Mesothelial cell of epicardium (in vitro differentiated cells): Measurements from ENCODE around the gene CEP41. TPM values are rescaled to one million over a fixed set of nuclear protein-coding genes. Genes with fewer than 3 reads are reported as not detected.

Experiments
- DNase-seq, 2 experiments: peaks; one replicate each; pipeline ENCODE4 v3.0.0; 2021; ENCODE audit warnings: low spot score in 2 of 2; ENCODE audit not compliant: unreplicated experiment in 2 of 2
- H3K27ac Mint-ChIP-seq: 2 replicates; pipeline ENCODE4 v1.8.0; 2021; ENCODE audit warnings: mixed read lengths
- H3K27me3 Mint-ChIP-seq: 2 replicates; pipeline ENCODE4 v1.8.0; 2021; ENCODE audit warnings: low read depth, mixed read lengths
- H3K36me3 Mint-ChIP-seq: 2 replicates; pipeline ENCODE4 v1.8.0; 2021; ENCODE audit warnings: mixed read lengths
- H3K4me1 Mint-ChIP-seq: 2 replicates; pipeline ENCODE4 v1.8.0; 2021; ENCODE audit warnings: mixed read lengths
- H3K4me3 Mint-ChIP-seq: 2 replicates; pipeline ENCODE4 v1.8.0; 2021; ENCODE audit warnings: mild to moderate bottlenecking, moderate library complexity, mixed read lengths
- H3K9me3 Mint-ChIP-seq: 2 replicates; pipeline ENCODE4 v1.8.0; 2021; ENCODE audit warnings: mixed read lengths
- total RNA-seq: library from RNA; stranded (reverse); gene quantifications from 3 replicates; pipeline ENCODE4 v1.2.1, GENCODE V29; 2021
- TF ChIP-seq, protein P1 (sequence below): fragments of 200-600 bp; sonication (generic); IDR thresholded peaks from one replicate; pipeline ENCODE4 v1.5.0; 2021; ENCODE audit warnings: antibody characterized with exemption; ENCODE audit not compliant: unreplicated experiment

CEP41 gene
- total RNA-seq, 1 donor from 2014 or later: 22.5 TPM

DNA sequence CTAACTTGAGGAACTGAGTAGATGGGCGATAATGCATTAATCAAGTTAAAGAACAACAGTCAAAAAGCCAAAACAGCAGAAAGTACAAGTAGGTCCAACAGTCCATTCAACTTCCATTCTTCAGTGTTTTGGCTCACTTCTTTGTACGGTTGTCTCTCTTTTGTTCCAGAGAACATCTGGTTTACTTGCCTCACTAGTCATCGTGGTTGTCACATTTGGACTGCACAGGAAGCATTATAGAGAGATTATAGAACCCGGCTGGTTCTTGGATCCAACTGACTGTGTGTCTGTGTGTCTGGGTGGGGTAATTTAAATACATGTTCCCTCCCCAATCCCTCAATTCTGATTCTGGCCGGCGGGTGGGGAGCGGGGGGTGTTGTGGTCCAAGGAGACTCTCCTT, 1.8 kb upstream of the CEP41 start:
- Mint-ChIP-seq H3K4me1 (peaks cover 39% of the 10 kb centered on the region), H3K4me3 (no peak overlapping the region), H3K36me3 (peaks cover 8% of the 10 kb centered on the region), H3K27ac (peak overlapping the region; percentile 45), H3K27me3 (no peaks in the 10 kb centered on the region), H3K9me3 (peaks cover 15% of the 10 kb centered on the region)
- TF ChIP-seq, protein P1, sequence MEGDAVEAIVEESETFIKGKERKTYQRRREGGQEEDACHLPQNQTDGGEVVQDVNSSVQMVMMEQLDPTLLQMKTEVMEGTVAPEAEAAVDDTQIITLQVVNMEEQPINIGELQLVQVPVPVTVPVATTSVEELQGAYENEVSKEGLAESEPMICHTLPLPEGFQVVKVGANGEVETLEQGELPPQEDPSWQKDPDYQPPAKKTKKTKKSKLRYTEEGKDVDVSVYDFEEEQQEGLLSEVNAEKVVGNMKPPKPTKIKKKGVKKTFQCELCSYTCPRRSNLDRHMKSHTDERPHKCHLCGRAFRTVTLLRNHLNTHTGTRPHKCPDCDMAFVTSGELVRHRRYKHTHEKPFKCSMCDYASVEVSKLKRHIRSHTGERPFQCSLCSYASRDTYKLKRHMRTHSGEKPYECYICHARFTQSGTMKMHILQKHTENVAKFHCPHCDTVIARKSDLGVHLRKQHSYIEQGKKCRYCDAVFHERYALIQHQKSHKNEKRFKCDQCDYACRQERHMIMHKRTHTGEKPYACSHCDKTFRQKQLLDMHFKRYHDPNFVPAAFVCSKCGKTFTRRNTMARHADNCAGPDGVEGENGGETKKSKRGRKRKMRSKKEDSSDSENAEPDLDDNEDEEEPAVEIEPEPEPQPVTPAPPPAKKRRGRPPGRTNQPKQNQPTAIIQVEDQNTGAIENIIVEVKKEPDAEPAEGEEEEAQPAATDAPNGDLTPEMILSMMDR: no peak
- DNase-seq: no peak

DNA sequence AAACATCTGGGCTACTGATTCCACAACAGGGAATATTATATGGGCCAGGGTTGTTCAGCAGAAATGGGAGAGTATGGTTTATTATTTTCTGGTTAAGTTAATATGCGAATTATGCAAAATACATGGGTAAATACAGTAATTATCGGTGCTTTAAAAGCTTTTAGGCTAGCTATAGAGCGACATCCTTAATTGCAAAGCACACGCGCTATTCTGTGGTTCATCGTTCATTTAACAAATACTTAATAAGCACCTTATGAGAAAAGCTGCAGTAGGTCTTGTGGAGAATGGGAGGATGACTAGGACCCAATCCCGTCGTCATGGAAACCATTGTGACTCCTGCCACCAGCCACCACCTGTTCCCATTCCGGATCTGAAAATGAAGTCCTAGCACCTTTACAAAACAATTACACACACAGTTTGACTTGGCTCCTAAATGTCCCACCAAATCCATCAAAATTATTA, 623 bp upstream of the CEP41 start:
- Mint-ChIP-seq H3K27me3 (no peaks in the 10 kb centered on the region), H3K9me3 (peaks cover 8% of the 10 kb centered on the region), H3K4me3 (peak overlapping the region; percentile 95), H3K27ac (peak overlapping the region; percentile 99), H3K4me1 (peaks cover 39% of the 10 kb centered on the region), H3K36me3 (peaks cover 8% of the 10 kb centered on the region)
- TF ChIP-seq, protein P1: no peak
- no peak for DNase-seq

DNA sequence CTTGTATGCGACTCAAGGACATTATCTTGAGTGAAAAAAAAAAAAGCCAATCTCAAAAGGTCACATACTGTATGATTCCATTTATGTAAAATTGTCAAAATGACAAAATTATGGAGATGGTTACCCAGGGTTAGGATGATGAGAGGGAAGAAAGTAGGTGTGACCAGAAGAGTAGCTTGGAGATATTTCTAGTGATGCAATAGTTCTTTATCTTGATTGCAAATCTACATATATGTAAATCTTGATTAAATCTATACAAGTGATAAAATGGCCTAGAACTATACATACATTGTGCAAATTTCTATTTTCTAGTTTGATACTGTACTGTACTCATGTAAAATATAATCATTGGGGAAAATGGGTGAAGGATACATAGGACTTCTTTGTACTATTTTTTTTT, 4.6 kb downstream of the CEP41 start:
- Mint-ChIP-seq H3K9me3 (peaks cover 13% of the 10 kb centered on the region), H3K4me3 (no peak overlapping the region), H3K27me3 (no peaks in the 10 kb centered on the region), H3K27ac (peak overlapping the region; percentile 80), H3K4me1 (peaks cover 21% of the 10 kb centered on the region), H3K36me3 (peaks cover 9% of the 10 kb centered on the region)
- TF ChIP-seq, protein P1: no peak
- DNase-seq: no peak

DNA sequence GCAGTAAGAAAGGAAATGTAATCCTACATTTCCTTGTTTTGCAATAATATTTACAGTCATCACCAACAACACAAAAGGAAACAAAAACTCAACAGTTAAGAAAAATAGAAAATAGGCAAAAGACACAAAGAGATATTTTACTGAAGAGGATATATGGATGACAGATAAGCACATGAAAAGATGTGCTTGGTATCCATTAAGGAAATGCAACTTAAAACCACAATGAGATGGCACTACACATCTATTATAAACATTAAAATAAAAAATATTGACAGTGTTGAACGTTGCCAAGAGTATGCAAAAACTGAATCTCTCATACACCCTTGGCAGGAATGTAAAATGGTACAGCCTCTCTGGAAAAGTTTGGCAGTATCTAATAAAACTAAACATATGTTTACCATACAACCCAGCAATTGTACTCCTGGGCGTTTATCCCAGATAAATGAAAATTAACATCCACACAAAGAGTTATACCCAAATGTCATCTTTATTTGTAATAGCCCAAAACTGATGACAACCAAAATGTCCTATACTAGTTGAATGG, 5.4 kb downstream of the CEP41 start:
- TF ChIP-seq, protein P1: no peak
- H3K36me3 Mint-ChIP-seq: peaks cover 9% of the 10 kb centered on the region
- no peaks in the 10 kb centered on the region for H3K27me3 Mint-ChIP-seq
- no peak overlapping the region for H3K4me3 Mint-ChIP-seq
- DNase-seq: no peak
- peaks cover 15% of the 10 kb centered on the region for H3K4me1 Mint-ChIP-seq
- peak overlapping the region; percentile 5 for H3K27ac Mint-ChIP-seq
- peaks cover 13% of the 10 kb centered on the region for H3K9me3 Mint-ChIP-seq

DNA sequence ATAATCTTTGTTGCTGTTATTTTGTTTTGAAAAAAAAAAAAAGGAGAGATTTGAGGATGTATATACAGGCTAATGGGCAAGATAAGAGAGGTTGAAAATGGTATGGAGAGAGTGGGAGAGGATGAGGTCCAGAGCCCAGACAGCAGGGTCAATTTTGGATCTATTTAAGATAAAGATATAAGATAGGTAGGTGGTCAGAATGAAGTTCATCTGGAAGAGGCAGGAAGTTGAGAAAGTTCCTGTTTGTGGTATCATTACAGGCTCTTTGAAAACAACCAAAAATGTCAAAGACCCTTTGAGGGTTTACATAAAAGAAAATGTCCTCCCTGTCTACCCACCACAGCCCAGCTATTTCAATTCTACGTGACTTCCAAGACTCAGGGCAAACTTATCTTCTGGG, 7.5 kb downstream of the CEP41 start:
- Mint-ChIP-seq H3K4me3 (no peak overlapping the region), H3K9me3 (peaks cover 13% of the 10 kb centered on the region), H3K27me3 (no peaks in the 10 kb centered on the region), H3K36me3 (peaks cover 13% of the 10 kb centered on the region), H3K27ac (no peak overlapping the region), H3K4me1 (peaks cover 7% of the 10 kb centered on the region)
- DNase-seq: no peak
- TF ChIP-seq, protein P1: no peak

DNA sequence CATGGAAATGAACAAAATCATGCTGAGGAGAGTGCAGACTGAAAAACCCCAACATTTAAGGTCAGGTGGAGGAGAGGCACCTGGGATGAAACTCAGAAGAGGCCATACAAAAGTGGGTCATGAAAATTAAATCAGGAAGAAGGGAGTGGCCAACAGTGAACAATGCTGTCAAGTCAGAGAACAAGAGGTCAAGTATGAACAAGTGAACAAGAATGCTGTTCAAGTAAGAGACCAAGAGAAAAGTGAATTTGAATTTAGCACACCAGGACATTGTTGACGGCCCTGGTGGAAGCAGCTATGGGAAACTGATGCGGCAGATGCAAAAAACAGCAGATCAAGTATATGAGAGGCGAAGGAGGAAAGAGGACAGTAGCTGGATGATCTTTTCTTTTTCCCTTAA, 7.9 kb downstream of the CEP41 start:
- peaks cover 11% of the 10 kb centered on the region for H3K36me3 Mint-ChIP-seq
- peaks cover 7% of the 10 kb centered on the region for H3K4me1 Mint-ChIP-seq
- H3K9me3 Mint-ChIP-seq: peaks cover 10% of the 10 kb centered on the region
- no peaks in the 10 kb centered on the region for H3K27me3 Mint-ChIP-seq
- no peak for DNase-seq
- no peak overlapping the region for H3K27ac Mint-ChIP-seq
- TF ChIP-seq, protein P1: no peak
- H3K4me3 Mint-ChIP-seq: no peak overlapping the region
